ENCODE data around the gene PEAK3.

The PEAK3 gene

DNA sequence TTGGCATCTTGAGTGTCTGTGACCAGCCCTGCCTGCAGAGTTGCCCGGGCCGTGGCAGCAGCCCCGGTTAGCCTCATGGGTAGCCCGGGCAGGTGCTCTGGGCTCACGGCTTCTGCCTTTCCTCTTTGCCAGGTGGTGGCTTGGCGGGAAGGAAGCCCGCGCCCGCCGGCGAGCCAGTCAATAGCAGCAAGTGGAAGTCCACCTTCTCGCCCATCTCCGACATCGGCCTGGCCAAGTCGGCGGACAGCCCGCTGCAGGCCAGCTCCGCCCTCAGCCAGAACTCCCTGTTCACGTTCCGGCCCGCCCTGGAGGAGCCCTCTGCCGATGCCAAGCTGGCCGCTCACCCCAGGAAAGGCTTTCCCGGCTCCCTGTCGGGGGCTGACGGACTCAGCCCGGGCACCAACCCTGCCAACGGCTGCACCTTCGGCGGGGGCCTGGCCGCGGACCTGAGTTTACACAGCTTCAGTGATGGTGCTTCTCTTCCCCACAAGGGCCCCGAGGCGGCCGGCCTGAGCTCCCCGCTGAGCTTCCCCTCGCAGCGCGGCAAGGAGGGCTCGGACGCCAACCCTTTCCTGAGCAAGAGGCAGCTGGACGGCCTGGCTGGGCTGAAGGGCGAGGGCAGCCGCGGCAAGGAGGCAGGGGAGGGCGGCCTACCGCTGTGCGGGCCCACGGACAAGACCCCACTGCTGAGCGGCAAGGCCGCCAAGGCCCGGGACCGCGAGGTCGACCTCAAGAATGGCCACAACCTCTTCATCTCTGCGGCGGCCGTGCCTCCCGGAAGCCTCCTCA, 55.7 kb downstream of the PEAK3 start:
- TF ChIP-seq, protein P1, sequence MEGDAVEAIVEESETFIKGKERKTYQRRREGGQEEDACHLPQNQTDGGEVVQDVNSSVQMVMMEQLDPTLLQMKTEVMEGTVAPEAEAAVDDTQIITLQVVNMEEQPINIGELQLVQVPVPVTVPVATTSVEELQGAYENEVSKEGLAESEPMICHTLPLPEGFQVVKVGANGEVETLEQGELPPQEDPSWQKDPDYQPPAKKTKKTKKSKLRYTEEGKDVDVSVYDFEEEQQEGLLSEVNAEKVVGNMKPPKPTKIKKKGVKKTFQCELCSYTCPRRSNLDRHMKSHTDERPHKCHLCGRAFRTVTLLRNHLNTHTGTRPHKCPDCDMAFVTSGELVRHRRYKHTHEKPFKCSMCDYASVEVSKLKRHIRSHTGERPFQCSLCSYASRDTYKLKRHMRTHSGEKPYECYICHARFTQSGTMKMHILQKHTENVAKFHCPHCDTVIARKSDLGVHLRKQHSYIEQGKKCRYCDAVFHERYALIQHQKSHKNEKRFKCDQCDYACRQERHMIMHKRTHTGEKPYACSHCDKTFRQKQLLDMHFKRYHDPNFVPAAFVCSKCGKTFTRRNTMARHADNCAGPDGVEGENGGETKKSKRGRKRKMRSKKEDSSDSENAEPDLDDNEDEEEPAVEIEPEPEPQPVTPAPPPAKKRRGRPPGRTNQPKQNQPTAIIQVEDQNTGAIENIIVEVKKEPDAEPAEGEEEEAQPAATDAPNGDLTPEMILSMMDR (IDR thresholded peaks at IDR 0.05; ENCODE audit: low read depth, low read length): no peak
- DNase-seq (ENCODE audit: extremely low read depth, low read depth): no peak

DNA sequence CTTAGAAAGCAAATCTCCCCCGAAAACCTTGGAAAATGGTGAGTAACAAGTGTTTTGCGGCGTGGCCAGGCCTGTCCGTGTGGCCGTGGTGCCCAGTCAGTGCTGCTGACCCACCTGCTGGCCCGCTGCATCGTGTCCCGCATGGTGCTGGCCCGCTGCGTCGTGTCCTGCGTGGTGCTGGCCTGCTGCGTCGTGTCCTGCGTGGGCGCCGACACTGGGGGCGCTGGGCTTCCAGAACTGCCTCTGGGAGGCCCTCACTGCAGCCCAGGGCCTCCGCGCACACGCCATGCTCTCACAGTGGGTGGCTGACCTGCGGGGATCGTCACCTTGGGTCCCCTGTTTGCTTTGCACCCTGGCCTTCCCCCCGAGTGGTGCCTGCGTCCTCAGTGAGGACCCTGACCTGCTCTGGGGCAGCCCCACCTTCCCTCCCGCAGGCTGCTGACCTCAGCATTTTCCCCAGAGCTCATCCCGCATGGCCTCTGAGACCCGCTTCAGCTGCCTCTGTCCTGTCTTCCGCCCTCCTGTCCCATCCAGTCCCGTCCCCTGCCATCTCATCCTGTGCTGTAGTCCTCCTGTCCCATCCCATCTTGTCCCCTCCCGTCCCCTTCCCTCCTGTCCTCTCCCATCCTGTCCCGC, 56.4 kb downstream of the PEAK3 start:
- TF ChIP-seq, protein P1 (IDR thresholded peaks at IDR 0.05; ENCODE audit: low read depth, low read length): no peak
- no peak for DNase-seq (ENCODE audit: extremely low read depth, low read depth)

DNA sequence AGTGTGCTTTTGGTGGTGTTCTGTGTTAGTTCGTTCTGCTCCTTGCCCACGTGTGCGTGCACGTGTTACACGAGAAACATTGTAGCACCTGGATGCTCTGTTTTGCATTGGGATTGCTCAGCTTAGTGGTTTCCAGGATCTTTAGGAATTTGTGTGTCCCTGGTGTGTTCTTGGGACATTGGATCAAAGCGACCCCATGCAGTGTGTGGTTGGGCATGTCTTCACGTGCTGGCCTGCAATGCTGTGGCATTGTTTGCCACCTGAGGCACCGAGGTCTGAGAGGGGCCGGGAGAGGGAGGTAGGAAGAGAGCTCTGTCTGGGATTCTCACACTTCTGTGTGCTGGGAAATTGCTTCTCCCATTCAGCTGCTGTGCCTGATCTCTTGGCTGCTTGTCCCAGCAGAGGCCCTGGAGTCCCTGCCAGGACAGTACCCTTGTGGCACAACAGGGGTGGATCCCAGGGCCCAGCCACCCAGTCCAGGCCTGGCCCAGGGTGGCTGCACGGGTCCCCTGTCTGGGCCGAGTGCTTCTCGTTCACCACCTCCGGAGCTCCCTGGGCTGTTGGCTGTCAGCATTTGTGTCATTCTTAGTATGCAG, 57.1 kb downstream of the PEAK3 start:
- TF ChIP-seq, protein P1 (IDR thresholded peaks at IDR 0.05; ENCODE audit: low read depth, low read length): no peak
- DNase-seq (ENCODE audit: extremely low read depth, low read depth): no peak

All from AG09319 (cell line).